Suppressor macrophage (primary cell): ENCODE results near the gene CHD1.

Experiments used
- DNase-seq, 4 experiments: peaks; one replicate each; pipeline ENCODE4 v3.0.0-alpha.2; 2020 to 2022

Gene CHD1

GRCh38 chr5:98898743-98899142 is 30.1 kb downstream of the CHD1 start:
- DNase-seq, result no peak

GRCh38 chr5:98891591-98891990 is 37.2 kb downstream of the CHD1 start:
- DNase-seq, result no peak

- no peak for DNase-seq
These were observed 48.2 kb downstream of the CHD1 start for GRCh38 chr5:98880598-98880997.

GRCh38 chr5:98880151-98880550 is 48.7 kb downstream of the CHD1 start:
- no peak for DNase-seq

- no peak for DNase-seq
These were observed 51.2 kb downstream of the CHD1 start for GRCh38 chr5:98877600-98877999.

GRCh38 chr5:98872674-98873073 is 56.1 kb downstream of the CHD1 start:
- DNase-seq, result peak; percentile 44 to 75 (median 68)

GRCh38 chr5:98865690-98866089 is 63.1 kb downstream of the CHD1 start:
- no peak for DNase-seq

- DNase-seq, result no peak
These were observed 81.8 kb downstream of the CHD1 start for GRCh38 chr5:98847054-98847453.

- DNase-seq, result no peak
These were observed 82.3 kb downstream of the CHD1 start for GRCh38 chr5:98846520-98846919.

- no peak for DNase-seq
These were observed 82.9 kb downstream of the CHD1 start for GRCh38 chr5:98845878-98846277.

GRCh38 chr5:98844865-98845264 is 83.9 kb downstream of the CHD1 start:
- no peak for DNase-seq

- no peak for DNase-seq
These were observed 85.3 kb downstream of the CHD1 start for GRCh38 chr5:98843481-98843880.

GRCh38 chr5:98840946-98841345 is 87.9 kb downstream of the CHD1 start:
- DNase-seq, result no peak

- DNase-seq, result peak in 2 of 4 experiments; percentile 5 to 35
These were observed 89.1 kb downstream of the CHD1 start for GRCh38 chr5:98839469-98840383.

- no peak for DNase-seq
These were observed 92.6 kb downstream of the CHD1 start for GRCh38 chr5:98836175-98836574.

- DNase-seq, result no peak
These were observed 101.1 kb downstream of the CHD1 start for GRCh38 chr5:98827588-98828284.

- peak in 2 of 4 experiments; percentile 3 to 5 for DNase-seq
These were observed 101.6 kb downstream of the CHD1 start for GRCh38 chr5:98827161-98827560.

GRCh38 chr5:98825582-98826375 is 103.0 kb downstream of the CHD1 start:
- no peak for DNase-seq

- no peak for DNase-seq
These were observed 112.1 kb downstream of the CHD1 start for GRCh38 chr5:98816582-98817222.

GRCh38 chr5:98813755-98814154 is 115.1 kb downstream of the CHD1 start:
- no peak for DNase-seq

- no peak for DNase-seq
These were observed 118.6 kb downstream of the CHD1 start for GRCh38 chr5:98810206-98810605.

GRCh38 chr5:98807806-98808205 is 121.0 kb downstream of the CHD1 start:
- DNase-seq, result no peak

- no peak for DNase-seq
These were observed 123.7 kb downstream of the CHD1 start for GRCh38 chr5:98805070-98805469.
